ENCODE data around the gene EPC2. TPM values are rescaled to one million over a fixed set of nuclear protein-coding genes. Genes with fewer than 3 reads are reported as not detected.

The EPC2 gene, protein sequence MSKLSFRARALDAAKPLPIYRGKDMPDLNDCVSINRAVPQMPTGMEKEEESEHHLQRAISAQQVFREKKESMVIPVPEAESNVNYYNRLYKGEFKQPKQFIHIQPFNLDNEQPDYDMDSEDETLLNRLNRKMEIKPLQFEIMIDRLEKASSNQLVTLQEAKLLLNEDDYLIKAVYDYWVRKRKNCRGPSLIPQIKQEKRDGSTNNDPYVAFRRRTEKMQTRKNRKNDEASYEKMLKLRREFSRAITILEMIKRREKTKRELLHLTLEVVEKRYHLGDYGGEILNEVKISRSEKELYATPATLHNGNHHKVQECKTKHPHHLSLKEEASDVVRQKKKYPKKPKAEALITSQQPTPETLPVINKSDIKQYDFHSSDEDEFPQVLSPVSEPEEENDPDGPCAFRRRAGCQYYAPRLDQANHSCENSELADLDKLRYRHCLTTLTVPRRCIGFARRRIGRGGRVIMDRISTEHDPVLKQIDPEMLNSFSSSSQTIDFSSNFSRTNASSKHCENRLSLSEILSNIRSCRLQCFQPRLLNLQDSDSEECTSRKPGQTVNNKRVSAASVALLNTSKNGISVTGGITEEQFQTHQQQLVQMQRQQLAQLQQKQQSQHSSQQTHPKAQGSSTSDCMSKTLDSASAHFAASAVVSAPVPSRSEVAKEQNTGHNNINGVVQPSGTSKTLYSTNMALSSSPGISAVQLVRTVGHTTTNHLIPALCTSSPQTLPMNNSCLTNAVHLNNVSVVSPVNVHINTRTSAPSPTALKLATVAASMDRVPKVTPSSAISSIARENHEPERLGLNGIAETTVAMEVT
- 12.6 and 18.9 TPM in 2 replicates for total RNA-seq (2014; rRNA removed; shearing (Covaris generic); ENCODE audit: low replicate concordance)

GRCh38 chr2:148643998-148644882, at the start of gene EPC2:
EPC2 (plus strand) TSS chr2:148644751; CDS start chr2:148645018, 267 bp downstream.
- H3K9me3 ChIP-seq, result no peaks in the 10 kb centered on the region
- no peaks in the 10 kb centered on the region for H3K36me3 ChIP-seq
- peak within 1 kb of the TSS; percentile 87 for H3K4me3 ChIP-seq
- peak; percentile 80 for DNase-seq
- H3K27me3 ChIP-seq, result peaks cover 8% of the 10 kb centered on the region

- Histone ChIP-seq H3K27me3 (peaks cover 4% of the 10 kb centered on the region; the same call in 1 of the 2 replicates), H3K9me3 (no peaks in the 10 kb centered on the region), H3K4me3 (no peak overlapping the region), H3K36me3 (no peaks in the 10 kb centered on the region)
- DNase-seq, result peak; percentile 10
These were observed 48.5 kb upstream of the EPC2 start for GRCh38 chr2:148596018-148596417.

GRCh38 chr2:148599109-148599991, 45.2 kb upstream of the EPC2 start:
- no peak for DNase-seq
- Histone ChIP-seq H3K36me3 (no peaks in the 10 kb centered on the region), H3K4me3 (no peak overlapping the region), H3K9me3 (no peaks in the 10 kb centered on the region), H3K27me3 (peaks cover 4% of the 10 kb centered on the region; the same call in 1 of the 2 replicates)

DNA sequence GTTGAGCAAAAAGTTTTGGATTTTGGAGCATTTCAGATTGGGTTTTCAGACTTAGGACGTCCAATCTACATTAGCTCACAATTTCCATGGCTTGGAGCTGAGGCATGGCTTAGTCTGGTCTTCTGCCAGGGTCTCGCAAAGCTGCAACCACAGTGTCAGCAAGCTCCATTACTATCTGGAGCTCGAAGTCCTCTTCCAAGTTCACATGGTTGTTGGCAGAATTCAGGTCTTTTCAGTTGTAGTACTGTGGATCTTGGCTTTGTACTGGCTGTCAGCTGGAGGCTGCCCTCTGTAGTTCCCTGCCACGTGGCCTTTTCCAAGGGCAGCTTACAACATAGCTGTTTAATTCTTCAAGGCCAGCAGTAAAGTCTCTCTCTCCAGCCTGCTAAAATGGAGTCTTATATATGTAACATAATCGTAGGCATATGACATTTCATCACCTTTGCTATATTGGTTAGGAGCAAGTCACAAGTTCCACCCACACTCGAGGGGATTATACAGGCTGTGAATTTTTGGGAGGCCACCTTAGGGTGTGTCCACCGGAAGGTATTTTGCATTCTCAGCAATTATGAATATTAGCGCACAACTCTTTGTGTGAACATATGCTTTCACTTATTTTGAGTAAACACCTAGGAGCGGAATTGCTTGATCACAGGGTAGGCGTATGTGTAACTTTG, 41.5 kb upstream of the EPC2 start:
- no peak overlapping the region for H3K4me3 ChIP-seq
- H3K27me3 ChIP-seq, result peaks cover 4% of the 10 kb centered on the region; the same call in 1 of the 2 replicates
- H3K36me3 ChIP-seq, result no peaks in the 10 kb centered on the region
- no peaks in the 10 kb centered on the region for H3K9me3 ChIP-seq
- peak; percentile 8 for DNase-seq

DNA sequence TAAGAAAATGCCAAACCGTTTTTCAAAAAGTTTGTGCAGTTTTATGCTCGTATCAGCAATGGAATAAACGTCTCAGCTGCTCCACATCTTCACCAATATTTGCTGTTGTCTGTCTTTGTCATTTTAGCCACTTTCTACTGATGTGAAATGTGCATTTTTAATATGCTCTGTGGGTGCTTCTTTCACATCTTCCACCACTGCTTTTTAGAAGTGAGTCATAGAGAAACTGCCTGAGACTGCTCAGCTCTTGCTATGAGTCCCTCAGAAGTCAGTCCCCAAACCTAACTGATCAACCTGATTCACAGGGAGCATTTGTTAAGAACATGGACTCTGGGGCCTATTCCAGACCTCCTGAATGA, 41.0 kb upstream of the EPC2 start:
- DNase-seq, result no peak
- Histone ChIP-seq H3K36me3 (no peaks in the 10 kb centered on the region), H3K27me3 (peaks cover 4% of the 10 kb centered on the region; the same call in 1 of the 2 replicates), H3K9me3 (no peaks in the 10 kb centered on the region), H3K4me3 (no peak overlapping the region)

DNA sequence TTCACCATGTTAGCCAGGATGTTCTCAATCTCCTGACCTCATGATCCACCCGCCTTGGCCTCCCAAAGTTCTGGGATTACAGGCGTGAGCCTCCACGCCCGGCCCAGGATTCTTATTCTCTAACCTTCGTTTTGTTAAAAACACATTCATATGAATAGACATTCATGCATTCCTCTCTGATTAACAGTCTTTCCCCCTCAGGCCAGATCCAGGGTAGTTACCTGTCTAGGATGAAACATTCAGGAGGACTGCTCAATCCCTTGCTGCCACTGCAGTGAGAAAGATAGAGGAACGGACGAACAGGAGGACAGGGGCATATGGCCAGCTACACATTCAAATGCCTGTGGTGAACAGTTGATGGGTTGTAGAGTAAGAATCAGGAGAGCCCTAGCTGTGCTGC, 39.6 kb upstream of the EPC2 start:
- DNase-seq, result no peak
- Histone ChIP-seq H3K9me3 (no peaks in the 10 kb centered on the region), H3K36me3 (no peaks in the 10 kb centered on the region), H3K4me3 (no peak overlapping the region), H3K27me3 (peaks cover 4% of the 10 kb centered on the region; the same call in 1 of the 2 replicates)

- no peaks in the 10 kb centered on the region for H3K9me3 ChIP-seq
- DNase-seq, result no peak
- H3K27me3 ChIP-seq, result no peaks in the 10 kb centered on the region
- no peak overlapping the region for H3K4me3 ChIP-seq
- H3K36me3 ChIP-seq, result no peaks in the 10 kb centered on the region
These were observed 37.0 kb upstream of the EPC2 start for GRCh38 chr2:148607566-148607965.

GRCh38 chr2:148613231-148614013, 31.1 kb upstream of the EPC2 start:
- Histone ChIP-seq H3K4me3 (no peak overlapping the region), H3K36me3 (no peaks in the 10 kb centered on the region), H3K27me3 (no peaks in the 10 kb centered on the region), H3K9me3 (no peaks in the 10 kb centered on the region)
- DNase-seq, result no peak

- Histone ChIP-seq H3K9me3 (no peaks in the 10 kb centered on the region), H3K27me3 (no peaks in the 10 kb centered on the region), H3K4me3 (no peak overlapping the region), H3K36me3 (no peaks in the 10 kb centered on the region)
- peak; percentile 8 for DNase-seq
These were observed 30.6 kb upstream of the EPC2 start for GRCh38 chr2:148614014-148614321.

- Histone ChIP-seq H3K4me3 (no peak overlapping the region), H3K27me3 (no peaks in the 10 kb centered on the region), H3K36me3 (no peaks in the 10 kb centered on the region), H3K9me3 (no peaks in the 10 kb centered on the region)
- peak; percentile 28 for DNase-seq
These were observed 30.1 kb upstream of the EPC2 start for GRCh38 chr2:148614322-148615049.

GRCh38 chr2:148615381-148615841, 29.1 kb upstream of the EPC2 start:
- no peaks in the 10 kb centered on the region for H3K36me3 ChIP-seq
- H3K27me3 ChIP-seq, result no peaks in the 10 kb centered on the region
- DNase-seq, result no peak
- H3K9me3 ChIP-seq, result no peaks in the 10 kb centered on the region
- no peak overlapping the region for H3K4me3 ChIP-seq

DNA sequence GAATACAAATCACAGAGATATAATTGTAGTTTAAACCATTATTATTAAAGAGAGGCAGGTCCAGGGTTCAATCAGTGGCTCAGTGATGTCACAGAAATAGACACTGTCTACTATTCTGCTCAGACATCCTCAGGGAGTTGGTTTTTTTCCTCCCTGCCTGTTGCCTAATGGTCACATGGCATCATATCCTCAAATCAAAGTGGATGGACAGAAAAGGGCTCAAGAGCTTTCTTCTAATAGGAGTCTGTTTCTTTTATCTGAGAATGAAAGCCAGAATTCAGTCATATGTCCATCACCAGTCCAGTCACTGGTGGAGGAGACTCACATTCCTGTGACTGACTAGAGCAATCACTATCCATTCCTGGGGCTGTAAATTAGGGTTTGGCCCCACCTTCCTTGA, 27.9 kb upstream of the EPC2 start:
- H3K4me3 ChIP-seq, result no peak overlapping the region
- H3K27me3 ChIP-seq, result no peaks in the 10 kb centered on the region
- no peaks in the 10 kb centered on the region for H3K36me3 ChIP-seq
- H3K9me3 ChIP-seq, result no peaks in the 10 kb centered on the region
- no peak for DNase-seq

- Histone ChIP-seq H3K4me3 (no peak overlapping the region), H3K36me3 (no peaks in the 10 kb centered on the region), H3K27me3 (no peaks in the 10 kb centered on the region), H3K9me3 (no peaks in the 10 kb centered on the region)
- DNase-seq, result no peak
These were observed 27.3 kb upstream of the EPC2 start for GRCh38 chr2:148617219-148617618.

DNA sequence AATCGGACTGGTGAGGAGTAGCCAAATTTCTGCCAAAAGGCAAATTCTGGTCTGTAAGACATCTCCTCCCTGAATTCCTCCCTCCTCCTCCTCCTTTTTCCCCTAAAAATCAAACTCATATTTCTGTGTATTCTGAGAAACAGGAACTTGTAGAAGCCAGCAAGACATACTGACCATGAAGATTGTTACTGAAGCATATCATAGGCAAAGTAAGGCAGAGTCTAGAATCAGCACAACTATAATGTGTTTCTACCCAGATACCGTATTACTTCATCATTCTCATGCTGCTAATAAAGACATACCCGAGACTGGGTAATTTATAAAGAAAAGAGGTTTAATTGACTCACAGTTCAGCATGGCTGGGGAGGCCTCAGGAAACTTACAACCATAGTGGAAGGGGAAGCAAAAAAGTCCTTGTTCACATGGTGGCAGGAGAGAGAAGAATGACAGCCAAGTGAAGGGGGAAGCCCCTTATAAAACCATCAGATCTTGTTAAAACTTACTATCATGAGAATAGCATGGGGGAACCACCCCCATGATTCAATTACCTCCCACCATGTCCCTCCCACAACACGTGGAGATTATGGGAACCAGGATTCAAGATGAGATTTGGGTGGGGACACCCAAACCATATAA, 24.9 kb upstream of the EPC2 start:
- Histone ChIP-seq H3K27me3 (no peaks in the 10 kb centered on the region), H3K36me3 (no peaks in the 10 kb centered on the region), H3K9me3 (no peaks in the 10 kb centered on the region), H3K4me3 (no peak overlapping the region)
- DNase-seq, result no peak

Measured in MG63 (cell line).